CD4-positive, alpha-beta T cell treated with Interleukin-2 at 100 ng/mL for 4 hours (primary cell): Measurements from ENCODE around the gene SMYD5.
"Not testable (repeated sequence)": the region's sequence is repeated elsewhere in the genome, so short reads cannot be mapped to it uniquely, and the experiment has no call there.

Experiments used
- DNase-seq: peaks from one replicate; pipeline ENCODE4 v3.0.0-alpha.2; 2020; ENCODE audit warnings: low spot score

Gene SMYD5

GRCh38 chr2:73214120-73215035 is at the start of gene SMYD5:
TSS of gene SMYD5 (plus strand) at chr2:73214245. CDS start at chr2:73214267, 22 bp downstream.
- peak; percentile 92 for DNase-seq

GRCh38 chr2:73165978-73166377 is 48.1 kb upstream of the SMYD5 start:
- not testable (repeated sequence) for DNase-seq

- DNase-seq, result not testable (repeated sequence)
These were observed 47.2 kb upstream of the SMYD5 start for GRCh38 chr2:73166813-73167212.

- DNase-seq, result not testable (repeated sequence)
These were observed 45.7 kb upstream of the SMYD5 start for GRCh38 chr2:73168348-73168747.

- not testable (repeated sequence) for DNase-seq
These were observed 43.7 kb upstream of the SMYD5 start for GRCh38 chr2:73170341-73170740.

GRCh38 chr2:73172963-73173362 is 41.1 kb upstream of the SMYD5 start:
- no peak for DNase-seq

- DNase-seq, result no peak
These were observed 40.3 kb upstream of the SMYD5 start for GRCh38 chr2:73173781-73174180.

- no peak for DNase-seq
These were observed 39.8 kb upstream of the SMYD5 start for GRCh38 chr2:73174244-73174643.

- DNase-seq, result no peak
These were observed 38.9 kb upstream of the SMYD5 start for GRCh38 chr2:73174941-73175662.

- peak; percentile 58 for DNase-seq
These were observed 38.3 kb upstream of the SMYD5 start for GRCh38 chr2:73175663-73176204.

- DNase-seq, result no peak
These were observed 37.7 kb upstream of the SMYD5 start for GRCh38 chr2:73176205-73176880.

GRCh38 chr2:73176881-73177644 is 37.0 kb upstream of the SMYD5 start:
- peak; percentile 87 for DNase-seq

GRCh38 chr2:73177645-73178255 is 36.3 kb upstream of the SMYD5 start:
- DNase-seq, result no peak

GRCh38 chr2:73185965-73186364 is 28.1 kb upstream of the SMYD5 start:
- no peak for DNase-seq

- DNase-seq, result no peak
These were observed 26.5 kb upstream of the SMYD5 start for GRCh38 chr2:73187549-73187948.

- DNase-seq, result no peak
These were observed 16.5 kb upstream of the SMYD5 start for GRCh38 chr2:73197579-73197978.

- DNase-seq, result not testable (repeated sequence)
These were observed 13.8 kb upstream of the SMYD5 start for GRCh38 chr2:73200281-73200680.

- DNase-seq, result no peak
These were observed 11.6 kb upstream of the SMYD5 start, which contains the start of gene NOTO for GRCh38 chr2:73202156-73203054. TSS of gene NOTO (plus strand) at chr2:73202574. CDS start at chr2:73202667, 93 bp downstream.

GRCh38 chr2:73203055-73203681 is 10.9 kb upstream of the SMYD5 start:
- no peak for DNase-seq
